ENCODE results near the gene REM2.

The REM2 gene

DNA sequence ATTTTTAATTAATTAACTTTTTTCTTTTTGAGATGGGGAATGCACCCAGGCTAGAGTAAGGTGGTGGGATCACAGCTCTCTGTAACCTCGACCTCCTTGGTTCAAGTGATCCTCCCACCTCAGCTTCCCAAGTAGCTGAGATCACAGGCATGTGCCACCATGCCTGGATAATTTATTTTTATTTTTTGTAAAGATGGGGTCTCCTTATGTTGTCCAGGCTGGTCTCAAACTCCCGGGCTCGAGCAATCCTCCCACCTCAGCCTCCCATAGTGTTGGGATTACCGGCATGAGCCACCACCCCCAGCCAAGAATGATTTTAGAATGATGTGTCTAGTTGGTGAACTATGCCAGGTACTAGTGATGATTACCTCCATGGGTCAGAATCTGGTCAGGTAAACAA lies 18.0 kb upstream of the REM2 start:
- H2AK5ac ChIP-seq (ENCODE audit: low read length, severe bottlenecking), result no peak overlapping the region
- no peak overlapping the region for H4K91ac ChIP-seq (ENCODE audit: low read length)
- no peak overlapping the region for H3K27ac ChIP-seq (ENCODE audit: low read length, poor library complexity, severe bottlenecking)
- H3K4me3 ChIP-seq (ENCODE audit: insufficient read depth in 1 of 2, low read depth in 1 of 2, low read length in 2 of 2), result no peak overlapping the region
- H3K14ac ChIP-seq (ENCODE audit: low read length in 2 of 2), result no peak overlapping the region
- DNase-seq, result no peak
- WGBS, result no CpG with 5 or more reads among the region's 4 CpGs
- no peak overlapping the region for H2BK5ac ChIP-seq (ENCODE audit: low read depth, low read length, poor library complexity, severe bottlenecking)
- no peak overlapping the region for H3K18ac ChIP-seq (ENCODE audit: low read depth in 1 of 2, low read length in 2 of 2)
- H3K79me1 ChIP-seq (replicated peaks; ENCODE audit: low read length, poor library complexity, severe bottlenecking), result no peaks in the 10 kb centered on the region
- H3K36me3 ChIP-seq (ENCODE audit: control insufficient read depth in 1 of 2, insufficient read depth in 2 of 2, low read depth in 1 of 2, low read length in 2 of 2), result no peaks in the 10 kb centered on the region
- no peaks in the 10 kb centered on the region for H3K4me1 ChIP-seq (ENCODE audit: control insufficient read depth, insufficient read depth, low read depth, low read length)
- no peaks in the 10 kb centered on the region for H3K27me3 ChIP-seq (ENCODE audit: control insufficient read depth in 1 of 2, insufficient read depth in 1 of 2, low read length in 2 of 2)
- H3K4me2 ChIP-seq (ENCODE audit: low read length, poor library complexity, severe bottlenecking), result no peak overlapping the region
- H3K9ac ChIP-seq (ENCODE audit: low read length), result no peak overlapping the region
- H3K9me3 ChIP-seq (ENCODE audit: control insufficient read depth, low read length), result no peaks in the 10 kb centered on the region
- H2BK15ac ChIP-seq (ENCODE audit: low read depth, poor library complexity, severe bottlenecking), result no peak overlapping the region
- H2BK12ac ChIP-seq (ENCODE audit: low read length in 2 of 2), result no peak overlapping the region
- no peak overlapping the region for H2AFZ ChIP-seq (ENCODE audit: low read depth, low read length)
- no peak overlapping the region for H4K8ac ChIP-seq (ENCODE audit: low read length)
- no peak overlapping the region for H3K23ac ChIP-seq (ENCODE audit: low read length in 2 of 2)
- no peak overlapping the region for H2BK120ac ChIP-seq (ENCODE audit: low read depth, low read length)
- H3K4ac ChIP-seq (ENCODE audit: low read depth in 1 of 2, low read length in 2 of 2), result no peak overlapping the region

DNA sequence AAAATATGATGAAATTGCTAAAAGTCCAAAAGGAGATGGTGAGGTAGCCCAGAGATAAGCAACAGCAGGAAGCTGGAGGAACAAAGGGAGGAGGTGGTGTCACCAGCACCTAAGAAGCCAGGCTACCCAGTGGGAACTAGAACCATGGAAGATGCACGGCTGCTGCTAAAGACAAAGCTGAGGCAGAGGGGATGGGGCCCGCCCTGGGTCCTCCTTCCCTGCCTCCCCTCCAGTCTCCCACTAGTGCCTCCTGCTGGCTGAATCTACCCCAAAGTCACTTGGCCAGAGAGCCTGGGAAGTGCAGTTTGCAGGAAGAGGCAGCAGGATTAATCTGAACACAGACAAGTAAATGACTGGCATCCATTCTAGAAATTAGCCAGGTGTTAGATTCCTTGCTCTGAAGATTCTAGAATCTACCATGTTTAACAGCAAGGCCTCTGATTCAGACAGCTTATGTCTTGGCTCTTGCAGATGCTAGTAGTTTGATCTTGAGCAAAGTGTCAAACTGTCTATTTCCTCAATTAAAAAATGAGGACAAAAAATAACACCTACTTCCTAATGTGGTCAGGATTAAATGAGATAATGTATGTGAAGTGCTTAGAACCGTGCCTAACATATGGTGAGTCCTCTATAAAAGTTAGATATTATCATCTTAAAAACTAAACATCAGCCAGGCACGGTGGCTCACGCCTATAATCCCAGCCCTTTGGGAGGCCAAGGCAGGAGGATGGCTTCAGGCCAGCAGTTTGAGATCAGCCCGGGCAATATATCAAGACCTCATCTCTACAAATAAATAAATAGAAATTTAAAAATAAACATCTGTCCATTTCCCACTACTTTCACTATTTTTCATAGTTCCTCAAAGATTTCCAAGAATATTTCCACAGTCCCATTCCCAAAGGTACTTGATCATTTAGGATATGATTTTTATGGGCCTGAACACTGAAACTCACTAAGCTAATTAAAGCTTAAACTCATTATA lies 17.3 kb upstream of the REM2 start:
- Histone ChIP-seq H2AK5ac (ENCODE audit: low read length, severe bottlenecking) (no peak overlapping the region), H3K23ac (ENCODE audit: low read length in 2 of 2) (no peak overlapping the region), H3K27me3 (ENCODE audit: control insufficient read depth in 1 of 2, insufficient read depth in 1 of 2, low read length in 2 of 2) (no peaks in the 10 kb centered on the region), H3K9me3 (ENCODE audit: control insufficient read depth, low read length) (no peaks in the 10 kb centered on the region), H3K36me3 (ENCODE audit: control insufficient read depth in 1 of 2, insufficient read depth in 2 of 2, low read depth in 1 of 2, low read length in 2 of 2) (no peaks in the 10 kb centered on the region), H2BK120ac (ENCODE audit: low read depth, low read length) (no peak overlapping the region), H3K79me1 (replicated peaks; ENCODE audit: low read length, poor library complexity, severe bottlenecking) (no peaks in the 10 kb centered on the region), H3K9ac (ENCODE audit: low read length) (no peak overlapping the region), H2AFZ (ENCODE audit: low read depth, low read length) (no peak overlapping the region), H2BK5ac (ENCODE audit: low read depth, low read length, poor library complexity, severe bottlenecking) (no peak overlapping the region), H3K14ac (ENCODE audit: low read length in 2 of 2) (no peak overlapping the region), H2BK12ac (ENCODE audit: low read length in 2 of 2) (peak overlapping the region in 1 of 2 experiments; percentile 18), H3K4me2 (ENCODE audit: low read length, poor library complexity, severe bottlenecking) (no peak overlapping the region), H4K91ac (ENCODE audit: low read length) (no peak overlapping the region), H3K4me3 (ENCODE audit: insufficient read depth in 1 of 2, low read depth in 1 of 2, low read length in 2 of 2) (no peak overlapping the region), H3K18ac (ENCODE audit: low read depth in 1 of 2, low read length in 2 of 2) (no peak overlapping the region), H3K27ac (ENCODE audit: low read length, poor library complexity, severe bottlenecking) (no peak overlapping the region), H4K8ac (ENCODE audit: low read length) (peak overlapping the region; percentile 19), H2BK15ac (ENCODE audit: low read depth, poor library complexity, severe bottlenecking) (no peak overlapping the region), H3K4me1 (ENCODE audit: control insufficient read depth, insufficient read depth, low read depth, low read length) (peaks cover 3% of the 10 kb centered on the region), H3K4ac (ENCODE audit: low read depth in 1 of 2, low read length in 2 of 2) (no peak overlapping the region)
- DNase-seq, result no peak
- WGBS, result 48% methylated on average over 4 of the region's 6 CpGs

DNA sequence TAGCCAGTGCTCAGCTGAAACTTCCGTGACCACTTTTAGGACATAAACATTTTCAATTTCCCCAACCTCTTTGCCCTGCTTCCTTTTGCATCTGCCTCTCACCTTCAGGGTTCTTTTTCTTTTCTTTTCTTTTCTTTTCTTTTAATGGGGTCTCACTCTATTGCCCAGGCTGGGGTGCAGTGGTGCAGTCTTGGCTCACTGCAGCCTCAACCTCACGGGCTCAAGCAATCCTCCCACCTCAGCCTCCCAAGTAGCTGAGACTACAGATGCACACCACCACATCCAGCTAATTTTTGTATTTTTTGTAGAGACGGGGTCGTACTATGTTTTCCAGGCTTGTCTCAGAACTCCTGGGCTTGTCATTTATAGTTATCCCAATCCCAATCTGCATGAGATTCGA lies 16.1 kb upstream of the REM2 start:
- Histone ChIP-seq H3K18ac (ENCODE audit: low read depth in 1 of 2, low read length in 2 of 2) (no peak overlapping the region), H3K4me1 (ENCODE audit: control insufficient read depth, insufficient read depth, low read depth, low read length) (peaks cover 3% of the 10 kb centered on the region), H3K23ac (ENCODE audit: low read length in 2 of 2) (no peak overlapping the region), H4K91ac (ENCODE audit: low read length) (no peak overlapping the region), H2AK5ac (ENCODE audit: low read length, severe bottlenecking) (no peak overlapping the region), H2BK5ac (ENCODE audit: low read depth, low read length, poor library complexity, severe bottlenecking) (no peak overlapping the region), H3K9ac (ENCODE audit: low read length) (no peak overlapping the region), H4K8ac (ENCODE audit: low read length) (no peak overlapping the region), H3K4me3 (ENCODE audit: insufficient read depth in 1 of 2, low read depth in 1 of 2, low read length in 2 of 2) (no peak overlapping the region), H3K27me3 (ENCODE audit: control insufficient read depth in 1 of 2, insufficient read depth in 1 of 2, low read length in 2 of 2) (no peaks in the 10 kb centered on the region), H2AFZ (ENCODE audit: low read depth, low read length) (no peak overlapping the region), H3K36me3 (ENCODE audit: control insufficient read depth in 1 of 2, insufficient read depth in 2 of 2, low read depth in 1 of 2, low read length in 2 of 2) (no peaks in the 10 kb centered on the region), H2BK15ac (ENCODE audit: low read depth, poor library complexity, severe bottlenecking) (no peak overlapping the region), H3K27ac (ENCODE audit: low read length, poor library complexity, severe bottlenecking) (no peak overlapping the region), H2BK120ac (ENCODE audit: low read depth, low read length) (no peak overlapping the region), H3K4me2 (ENCODE audit: low read length, poor library complexity, severe bottlenecking) (no peak overlapping the region), H3K4ac (ENCODE audit: low read depth in 1 of 2, low read length in 2 of 2) (no peak overlapping the region), H3K79me1 (replicated peaks; ENCODE audit: low read length, poor library complexity, severe bottlenecking) (no peaks in the 10 kb centered on the region), H3K9me3 (ENCODE audit: control insufficient read depth, low read length) (no peaks in the 10 kb centered on the region), H3K14ac (ENCODE audit: low read length in 2 of 2) (no peak overlapping the region), H2BK12ac (ENCODE audit: low read length in 2 of 2) (no peak overlapping the region)
- 96% methylated on average over 4 of the region's 5 CpGs for WGBS
- DNase-seq, result no peak

DNA sequence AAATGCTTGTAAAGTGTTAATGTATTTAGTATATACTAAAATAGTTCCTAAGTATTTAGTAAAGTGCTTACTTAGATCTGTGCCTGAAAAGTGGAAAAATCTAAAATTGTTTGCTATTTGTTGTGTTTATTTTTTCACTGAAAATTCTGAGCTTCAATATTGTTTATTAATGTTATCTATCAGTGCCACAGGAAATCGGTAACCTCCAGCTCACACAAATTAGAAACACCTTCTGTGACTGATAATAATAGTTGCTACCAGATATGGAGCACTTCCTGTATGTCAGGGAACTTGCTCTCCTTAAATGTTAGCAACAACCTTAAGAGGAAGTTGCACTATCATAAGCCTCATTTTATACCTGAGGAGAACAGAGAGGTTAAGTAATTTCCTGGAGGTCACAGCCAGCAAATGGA lies 12.2 kb upstream of the REM2 start:
- Histone ChIP-seq H2BK15ac (ENCODE audit: low read depth, poor library complexity, severe bottlenecking) (no peak overlapping the region), H3K23ac (ENCODE audit: low read length in 2 of 2) (no peak overlapping the region), H2AK5ac (ENCODE audit: low read length, severe bottlenecking) (no peak overlapping the region), H3K4me3 (ENCODE audit: insufficient read depth in 1 of 2, low read depth in 1 of 2, low read length in 2 of 2) (peak overlapping the region in 1 of 2 experiments; percentile 87), H3K36me3 (ENCODE audit: control insufficient read depth in 1 of 2, insufficient read depth in 2 of 2, low read depth in 1 of 2, low read length in 2 of 2) (peaks cover 20 to 23% of the 10 kb centered on the region in 2 experiments), H3K14ac (ENCODE audit: low read length in 2 of 2) (no peak overlapping the region), H3K9me3 (ENCODE audit: control insufficient read depth, low read length) (no peaks in the 10 kb centered on the region), H3K4ac (ENCODE audit: low read depth in 1 of 2, low read length in 2 of 2) (no peak overlapping the region), H2BK12ac (ENCODE audit: low read length in 2 of 2) (no peak overlapping the region), H3K4me1 (ENCODE audit: control insufficient read depth, insufficient read depth, low read depth, low read length) (peaks cover 15% of the 10 kb centered on the region), H4K91ac (ENCODE audit: low read length) (no peak overlapping the region), H3K27ac (ENCODE audit: low read length, poor library complexity, severe bottlenecking) (peak overlapping the region; percentile 88), H3K27me3 (ENCODE audit: control insufficient read depth in 1 of 2, insufficient read depth in 1 of 2, low read length in 2 of 2) (no peaks in the 10 kb centered on the region), H4K8ac (ENCODE audit: low read length) (no peak overlapping the region), H3K18ac (ENCODE audit: low read depth in 1 of 2, low read length in 2 of 2) (no peak overlapping the region), H3K79me1 (replicated peaks; ENCODE audit: low read length, poor library complexity, severe bottlenecking) (peaks cover 17% of the 10 kb centered on the region), H2AFZ (ENCODE audit: low read depth, low read length) (no peak overlapping the region), H2BK5ac (ENCODE audit: low read depth, low read length, poor library complexity, severe bottlenecking) (no peak overlapping the region), H2BK120ac (ENCODE audit: low read depth, low read length) (no peak overlapping the region), H3K4me2 (ENCODE audit: low read length, poor library complexity, severe bottlenecking) (peak overlapping the region; percentile 76), H3K9ac (ENCODE audit: low read length) (peak overlapping the region; percentile 95)
- DNase-seq, result no peak
- WGBS, result no CpG with 5 or more reads among the region's 1 CpG
